SK-N-MC (cell line): ENCODE measurements around the gene MYOM3.
"Not testable (repeated sequence)": the region's sequence is repeated elsewhere in the genome, so short reads cannot be mapped to it uniquely, and the experiment has no call there.

Source experiments
- DNase-seq: peaks from one replicate; pipeline ENCODE4 v3.0.0-alpha.2; 2011; ENCODE audit warnings: low read depth, low spot score
- H3K27ac ChIP-seq: fragments of 200-600 bp; sonication (generic); 2 replicates; pipeline ENCODE4 v1.5.1; 2016; ENCODE audit warnings: mixed run types
- H3K36me3 ChIP-seq: fragments of 200-600 bp; sonication (generic); 2 replicates; pipeline ENCODE4 v1.6.1; 2017; ENCODE audit warnings: antibody characterized with exemption, low read length, mixed read lengths; ENCODE audit not compliant: insufficient read depth
- H3K4me3 ChIP-seq: fragments of 200-600 bp; sonication (generic); 2 replicates; pipeline ENCODE4 v1.5.1; 2016
- H3K9ac ChIP-seq: fragments of 200-600 bp; sonication (generic); 2 replicates; pipeline ENCODE4 v1.8.0; 2017; ENCODE audit warnings: mixed run types, mixed read lengths; ENCODE audit not compliant: insufficient read length
- H3K9me3 ChIP-seq: fragments of 200-600 bp; sonication (generic); 2 replicates; pipeline ENCODE4 v1.6.1; 2017; ENCODE audit warnings: low read depth, mild to moderate bottlenecking, antibody characterized with exemption, low read length, moderate library complexity, mixed read lengths
- EZH2 ChIP-seq: fragments of 200-600 bp; sonication (generic); IDR thresholded peaks from one replicate; pipeline ENCODE4 v1.6.1; 2017; ENCODE audit warnings: antibody characterized with exemption
- FOXP2 ChIP-seq: optimal IDR thresholded peaks from 2 replicates; pipeline ENCODE3; 2011; ENCODE audit warnings: mild to moderate bottlenecking, moderate library complexity; ENCODE audit not compliant: insufficient read depth; ENCODE audit errors: extremely low read length, control extremely low read depth
- POLR2AphosphoS5 ChIP-seq: IDR thresholded peaks from 2 replicates; pipeline ENCODE4 v1.6.1; 2012; ENCODE audit warnings: mild to moderate bottlenecking, low read depth, low read length, borderline replicate concordance

Gene MYOM3

DNA sequence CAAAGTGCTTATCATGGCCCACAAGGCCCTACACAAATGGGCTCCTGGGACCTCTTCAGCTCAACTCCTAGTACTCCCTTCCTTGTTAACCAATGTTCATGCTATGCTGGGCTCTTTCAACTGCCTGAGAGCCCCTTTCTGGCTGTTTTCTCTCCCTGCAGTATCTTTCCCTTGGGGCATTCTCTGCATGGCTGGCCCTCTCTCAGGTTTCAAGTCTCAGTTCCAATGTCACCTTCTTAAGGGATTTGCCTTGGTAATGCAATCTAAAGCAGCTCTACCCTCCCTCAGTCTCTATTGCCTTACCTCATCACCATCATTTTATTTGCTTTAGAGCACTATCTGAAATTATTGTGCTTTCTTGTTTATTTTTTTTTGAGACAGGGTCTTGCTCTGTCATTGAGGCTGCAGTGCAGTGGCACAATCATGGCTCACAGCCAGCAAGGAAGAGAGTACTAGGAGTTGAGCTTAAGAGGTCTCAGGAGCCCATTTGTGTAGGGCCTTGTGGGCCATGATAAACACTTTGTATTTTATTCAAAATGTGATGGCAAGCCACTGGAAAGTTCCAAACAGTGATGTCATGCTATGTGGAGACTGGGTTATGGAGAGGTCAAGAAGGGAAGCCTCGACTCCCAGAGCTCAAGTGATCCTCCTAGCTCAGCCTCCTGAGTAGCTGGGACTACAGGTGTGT, 68.4 kb downstream of the MYOM3 start:
- no peak for DNase-seq
- no peak overlapping the region for H3K27ac ChIP-seq
- H3K36me3 ChIP-seq: no peaks in the 10 kb centered on the region
- TF ChIP-seq EZH2: no peak
- no peak for TF ChIP-seq FOXP2
- no peak for TF ChIP-seq POLR2AphosphoS5
- no peak overlapping the region for H3K9ac ChIP-seq
- H3K4me3 ChIP-seq: no peak overlapping the region
- no peaks in the 10 kb centered on the region for H3K9me3 ChIP-seq

DNA sequence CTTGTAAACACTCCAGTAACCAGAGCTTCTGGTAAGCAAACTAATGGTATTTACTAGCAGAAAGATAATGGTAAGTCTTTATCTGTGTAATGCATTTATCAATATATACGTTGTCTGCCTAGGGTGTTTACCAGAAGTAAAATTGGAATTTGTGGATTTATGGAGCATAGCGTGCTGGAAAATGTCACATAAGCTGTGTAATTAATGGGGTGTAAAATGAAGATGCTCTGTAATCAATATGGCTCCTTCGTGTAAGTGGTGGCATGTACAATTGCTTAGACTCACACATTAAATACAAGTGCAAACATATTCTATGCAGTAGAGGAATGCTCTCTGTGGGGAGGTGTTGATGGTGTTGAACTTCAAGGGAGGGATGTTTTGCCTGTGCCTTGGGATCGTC, 69.6 kb downstream of the MYOM3 start:
- H3K9ac ChIP-seq: no peak overlapping the region
- H3K9me3 ChIP-seq: no peaks in the 10 kb centered on the region
- H3K4me3 ChIP-seq: no peak overlapping the region
- no peak overlapping the region for H3K27ac ChIP-seq
- no peak for DNase-seq
- no peaks in the 10 kb centered on the region for H3K36me3 ChIP-seq
- TF ChIP-seq POLR2AphosphoS5 (no peak), FOXP2 (no peak), EZH2 (no peak)

DNA sequence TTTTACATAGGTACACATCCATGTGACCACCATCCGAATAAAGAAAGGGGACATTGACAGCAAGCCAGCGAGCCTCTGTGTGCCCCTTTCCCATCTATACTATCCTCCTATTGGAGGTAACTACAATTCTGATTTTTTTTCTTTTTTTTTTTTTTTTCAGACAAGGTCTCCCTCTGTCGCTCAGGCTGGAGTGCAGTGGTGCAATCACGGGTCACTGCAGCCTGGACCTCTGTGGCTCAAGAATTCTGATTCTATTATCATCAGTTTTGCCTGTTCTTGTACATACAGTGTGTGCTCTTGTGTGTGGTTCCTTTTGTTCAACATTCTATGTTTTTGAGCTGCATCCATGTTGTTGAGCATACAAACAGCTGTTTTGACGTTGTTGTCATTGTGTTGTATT, 75.8 kb downstream of the MYOM3 start:
- TF ChIP-seq POLR2AphosphoS5: no peak
- TF ChIP-seq EZH2: no peak
- no peak for TF ChIP-seq FOXP2
- no peak for DNase-seq
- Histone ChIP-seq H3K27ac (no peak overlapping the region), H3K9ac (no peak overlapping the region), H3K9me3 (no peaks in the 10 kb centered on the region), H3K4me3 (no peak overlapping the region), H3K36me3 (no peaks in the 10 kb centered on the region)

DNA sequence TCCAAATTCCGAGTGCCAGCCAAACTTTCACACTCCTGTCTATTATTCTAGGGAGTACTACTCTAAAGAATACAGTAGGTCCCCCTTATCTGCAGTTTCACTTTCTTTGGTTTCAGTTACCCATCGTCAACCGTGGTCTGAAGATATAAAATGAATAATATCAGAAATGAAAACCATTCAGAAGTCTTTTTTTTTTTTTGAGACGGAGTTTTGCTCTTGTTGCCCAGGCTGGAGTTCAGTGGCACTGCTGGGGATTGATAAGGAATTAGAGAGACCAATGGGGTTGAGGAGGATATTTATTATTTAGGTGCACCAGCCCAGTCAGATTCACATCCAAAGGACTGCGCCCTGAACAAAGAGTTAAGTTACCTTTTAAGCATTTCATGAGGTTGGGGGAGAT, 79.0 kb downstream of the MYOM3 start:
- no peak for DNase-seq
- H3K9me3 ChIP-seq: no peaks in the 10 kb centered on the region
- no peak overlapping the region for H3K4me3 ChIP-seq
- no peak for TF ChIP-seq FOXP2
- TF ChIP-seq EZH2: no peak
- TF ChIP-seq POLR2AphosphoS5: no peak
- H3K27ac ChIP-seq: no peak overlapping the region
- H3K36me3 ChIP-seq: no peaks in the 10 kb centered on the region
- H3K9ac ChIP-seq: no peak overlapping the region

DNA sequence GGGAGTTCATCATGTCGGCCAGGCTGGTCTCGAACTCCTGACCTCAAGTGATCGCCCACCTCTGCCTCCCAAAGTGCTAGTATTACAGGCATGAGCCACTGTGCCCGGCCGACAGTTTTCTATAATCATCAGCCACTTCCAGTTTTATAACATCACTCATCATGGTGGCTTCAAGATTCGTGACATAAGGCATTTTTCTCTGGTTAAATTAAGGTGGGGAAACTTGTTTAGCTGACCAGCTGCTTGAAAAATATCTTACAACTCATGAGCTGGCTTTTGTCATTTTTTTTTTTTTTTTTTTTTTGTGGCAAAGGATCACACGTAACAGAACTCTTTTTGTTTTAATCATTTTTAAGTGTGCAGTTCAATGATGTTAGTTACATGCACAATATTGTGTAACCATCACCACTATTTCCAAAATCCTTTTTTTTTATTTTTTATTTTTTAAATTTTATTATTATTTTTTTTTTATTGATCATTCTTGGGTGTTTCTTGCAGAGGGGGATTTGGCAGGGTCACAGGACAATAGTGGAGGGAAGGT, 80.9 kb downstream of the MYOM3 start:
- not testable (repeated sequence) for H3K9me3 ChIP-seq, DNase-seq, H3K9ac ChIP-seq, H3K4me3 ChIP-seq, H3K27ac ChIP-seq, H3K36me3 ChIP-seq

DNA sequence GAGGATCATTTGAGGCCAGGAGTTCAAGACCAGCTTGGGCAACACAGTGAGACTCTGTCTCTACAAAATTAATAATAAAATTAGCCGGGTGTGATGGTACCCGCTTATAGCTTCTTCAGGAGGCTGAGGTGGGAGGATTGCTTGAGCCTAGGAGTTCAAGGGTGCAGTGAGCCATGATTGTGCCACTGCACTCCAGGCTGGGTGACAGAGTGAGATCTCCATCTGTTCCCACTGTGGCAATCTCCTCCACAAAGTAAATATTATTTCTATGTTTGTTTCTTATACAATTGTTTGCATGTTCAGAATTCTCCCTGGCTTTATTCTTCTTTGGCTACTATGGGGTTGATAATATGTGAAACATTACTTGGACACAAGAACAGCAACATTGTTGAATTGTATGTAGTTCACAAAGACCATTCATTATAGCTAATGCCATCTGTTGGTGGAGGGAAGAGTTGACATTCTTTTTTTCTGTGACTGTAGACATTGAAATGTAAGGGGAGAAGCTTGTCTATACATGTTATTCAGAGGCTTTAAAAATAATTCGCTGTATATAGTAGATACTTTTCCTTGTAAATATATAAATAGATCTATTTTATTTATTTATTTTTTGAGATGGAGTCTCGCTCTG, 84.0 kb downstream of the MYOM3 start:
- H3K4me3 ChIP-seq: no peak overlapping the region
- TF ChIP-seq FOXP2: no peak
- TF ChIP-seq EZH2: no peak
- TF ChIP-seq POLR2AphosphoS5: no peak
- H3K9ac ChIP-seq: no peak overlapping the region
- H3K36me3 ChIP-seq: no peaks in the 10 kb centered on the region
- DNase-seq: no peak
- H3K27ac ChIP-seq: no peak overlapping the region
- H3K9me3 ChIP-seq: no peaks in the 10 kb centered on the region

DNA sequence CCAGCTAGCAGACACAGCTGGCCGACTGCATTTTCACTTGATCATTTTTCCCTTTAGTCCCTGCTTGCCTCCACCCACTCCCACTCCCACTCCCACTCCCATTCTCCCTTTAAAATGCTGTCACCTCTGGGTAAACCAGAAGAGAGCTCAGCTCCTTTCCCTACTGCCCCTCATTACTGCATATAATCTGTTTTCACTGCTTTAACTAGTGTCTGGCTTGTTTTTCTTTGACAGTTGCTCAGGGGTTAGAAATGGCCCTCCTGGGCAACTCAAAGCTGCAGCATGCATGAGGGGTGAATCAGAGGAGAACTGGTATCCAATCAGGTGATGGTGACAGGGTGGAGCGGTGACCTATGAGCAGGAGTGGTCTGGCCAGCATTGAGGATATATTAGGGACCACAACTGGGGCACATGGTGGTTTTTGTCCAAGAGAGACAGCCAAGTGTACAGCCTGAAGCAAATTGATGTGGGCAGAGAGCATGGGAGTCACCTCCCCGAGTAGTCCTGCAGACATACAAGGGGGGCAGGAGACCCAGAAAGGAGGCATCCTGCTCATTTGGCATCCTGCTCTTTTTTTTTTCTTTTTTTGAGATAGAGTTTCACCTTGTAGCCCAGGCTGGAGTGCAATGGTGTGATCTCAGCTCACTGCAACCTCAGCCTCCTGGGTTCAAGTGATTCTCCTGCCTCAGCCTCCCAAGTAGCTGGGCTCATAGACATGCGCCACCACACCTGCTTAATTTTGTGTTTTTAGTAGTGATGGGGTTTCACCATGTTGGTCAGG, 89.2 kb downstream of the MYOM3 start:
- Histone ChIP-seq H3K36me3 (no peaks in the 10 kb centered on the region), H3K4me3 (no peak overlapping the region), H3K27ac (no peak overlapping the region), H3K9me3 (no peaks in the 10 kb centered on the region), H3K9ac (no peak overlapping the region)
- DNase-seq: no peak
- no peak for TF ChIP-seq POLR2AphosphoS5
- no peak for TF ChIP-seq EZH2
- no peak for TF ChIP-seq FOXP2

DNA sequence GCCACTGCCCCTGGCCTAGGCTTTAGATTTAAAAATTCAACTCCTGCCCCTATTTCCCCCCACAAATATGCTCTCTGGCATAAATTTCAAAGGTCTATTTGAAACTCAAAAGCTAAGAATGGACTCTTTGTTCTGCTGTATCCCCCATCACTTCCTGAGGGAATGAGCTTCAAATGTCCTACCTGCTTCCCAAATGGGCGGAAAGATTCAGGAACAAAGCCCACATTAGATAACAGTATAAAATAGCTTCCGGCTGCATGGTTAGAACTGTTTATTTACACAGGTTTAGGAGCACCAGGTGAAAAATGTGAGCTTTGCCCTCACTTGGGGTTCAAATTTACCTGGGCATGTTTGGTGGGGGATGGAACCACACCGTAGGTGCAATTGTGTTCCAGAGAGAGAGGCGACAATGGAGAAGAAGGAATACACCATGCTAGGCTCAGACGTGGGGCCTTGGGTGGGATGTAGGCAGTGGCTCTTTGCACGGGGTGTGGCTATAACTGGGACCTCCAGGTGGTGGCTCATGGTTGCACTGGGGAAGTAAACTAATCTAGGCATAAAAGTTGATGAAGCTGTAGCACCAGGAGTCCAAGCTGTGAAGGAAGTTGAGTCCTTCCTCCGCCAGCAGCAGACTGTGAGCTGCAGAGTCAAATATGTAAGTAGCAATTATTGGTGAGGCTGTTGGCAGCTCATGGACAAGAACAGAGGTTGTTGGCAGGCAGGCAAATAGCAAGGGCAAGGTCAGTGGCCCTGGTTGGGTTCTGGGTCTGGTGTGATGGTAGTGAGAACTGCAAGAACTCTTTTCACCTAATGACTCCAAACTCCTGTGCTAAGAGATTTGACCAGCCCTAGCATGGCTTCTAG, 90.3 kb downstream of the MYOM3 start:
- H3K9me3 ChIP-seq: no peaks in the 10 kb centered on the region
- H3K36me3 ChIP-seq: no peaks in the 10 kb centered on the region
- H3K9ac ChIP-seq: no peak overlapping the region
- no peak for DNase-seq
- no peak overlapping the region for H3K27ac ChIP-seq
- no peak overlapping the region for H3K4me3 ChIP-seq
- TF ChIP-seq FOXP2: no peak
- TF ChIP-seq EZH2: no peak
